ENCODE results near the gene ACOXL.

DNA sequence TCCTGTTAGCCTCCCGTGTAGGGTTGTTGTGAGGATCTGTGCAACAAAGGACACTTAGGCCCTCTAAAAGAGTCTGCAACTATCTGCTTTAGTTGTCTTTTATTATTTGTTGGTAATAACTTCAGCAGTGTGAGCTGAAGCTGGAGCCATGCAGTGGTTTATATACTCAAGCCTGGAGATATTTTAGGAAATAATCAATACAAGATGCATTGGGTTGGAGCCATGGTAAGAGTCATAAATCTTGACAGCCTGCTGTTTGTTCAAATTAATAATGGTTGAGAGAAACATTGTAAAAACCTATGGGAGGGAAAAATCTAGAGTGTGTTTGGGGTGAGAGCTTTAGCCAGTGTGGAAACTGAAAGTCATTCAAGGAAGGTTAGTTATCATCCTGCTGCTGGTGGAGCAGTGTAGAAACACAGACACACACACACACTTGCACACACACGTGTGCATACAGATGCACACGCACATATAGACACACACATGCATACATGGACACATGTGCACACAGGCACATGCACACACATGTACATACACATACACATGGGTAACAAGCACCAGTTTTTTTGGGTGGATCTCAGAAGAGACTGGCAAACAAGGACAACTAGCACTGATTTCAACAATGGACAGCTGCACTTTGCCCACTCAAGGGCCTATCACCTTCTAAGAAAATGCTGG is 51.0 kb downstream of the ACOXL start:
- TF ChIP-seq POLR2A (IDR thresholded peaks at IDR 0.05; ENCODE audit: low read depth, low read length) (no peak), TAF1 (IDR thresholded peaks at IDR 0.05; ENCODE audit: low read depth, low read length) (no peak)
